GM19043 (cell line): ENCODE results near the gene ARMC12.
"Not testable (repeated sequence)": the region's sequence is repeated elsewhere in the genome, so short reads cannot be mapped to it uniquely, and the experiment has no call there.

Source experiments
- ATAC-seq: cut with Tn5 transposase; IDR thresholded peaks from one replicate; pipeline ENCODE4 v1.9.1; 2021; ENCODE audit warnings: low read depth; ENCODE audit not compliant: unreplicated experiment

ARMC12 gene

GRCh38 chr6:35731736-35732532, 4.9 kb upstream of the ARMC12 start:
- ATAC-seq: peak; percentile 37

- no peak for ATAC-seq
Observed at GRCh38 chr6:35733633-35734032, 3.2 kb upstream of the ARMC12 start.

- not testable (repeated sequence) for ATAC-seq
Observed at GRCh38 chr6:35734319-35734718, 2.5 kb upstream of the ARMC12 start.

- ATAC-seq: no peak
Observed at GRCh38 chr6:35735452-35735851, 1.4 kb upstream of the ARMC12 start.

- ATAC-seq: no peak
Observed at GRCh38 chr6:35736253-35736894, 458 bp upstream of the ARMC12 start.

- no peak for ATAC-seq
Observed at GRCh38 chr6:35737413-35738211, 780 bp downstream of the ARMC12 start.

- ATAC-seq: no peak
Observed at GRCh38 chr6:35739645-35740524, 3.1 kb downstream of the ARMC12 start.

GRCh38 chr6:35742842-35743241, 6.0 kb downstream of the ARMC12 start:
- no peak for ATAC-seq

- ATAC-seq: no peak
Observed at GRCh38 chr6:35745509-35745908, 8.7 kb downstream of the ARMC12 start.

GRCh38 chr6:35746516-35746915, 9.7 kb downstream of the ARMC12 start:
- no peak for ATAC-seq

GRCh38 chr6:35747877-35748276, 11.0 kb downstream of the ARMC12 start:
- no peak for ATAC-seq

- no peak for ATAC-seq
Observed at GRCh38 chr6:35750557-35750956, 13.7 kb downstream of the ARMC12 start.

GRCh38 chr6:35751594-35751993, 14.8 kb downstream of the ARMC12 start:
- no peak for ATAC-seq

- no peak for ATAC-seq
Observed at GRCh38 chr6:35752330-35752729, 15.5 kb downstream of the ARMC12 start.

- no peak for ATAC-seq
Observed at GRCh38 chr6:35754452-35755277, 17.8 kb downstream of the ARMC12 start.

- no peak for ATAC-seq
Observed at GRCh38 chr6:35755278-35755924, 18.6 kb downstream of the ARMC12 start.

GRCh38 chr6:35757456-35758123, 20.8 kb downstream of the ARMC12 start:
- no peak for ATAC-seq

- ATAC-seq: no peak
Observed at GRCh38 chr6:35759426-35759825, 22.6 kb downstream of the ARMC12 start.
